Lower leg skin (tissue), 4 donors: Measurements from ENCODE around the gene KANK4. TPM values are rescaled to one million over a fixed set of nuclear protein-coding genes. Genes with fewer than 3 reads are reported as not detected.
A peak's percentile ranks its signal among the peaks of the same experiment; 100 is the strongest.

Experiments
- DNase-seq, 2 donors: peaks; one replicate each; pipeline ENCODE4 v3.0.0-alpha.2; 2019; ENCODE audit warnings: low spot score in 2 of 2
- H3K4me3 ChIP-seq: fragments of 200-600 bp; sonication (generic); 2 replicates; pipeline ENCODE4 v1.5.1; 2017; ENCODE audit warnings: mild to moderate bottlenecking, low read depth; ENCODE audit not compliant: poor library complexity, severe bottlenecking
- CTCF ChIP-seq, 3 donors: fragments of 450-650 bp; IDR thresholded peaks; one replicate each; pipeline ENCODE4 v1.5.1; 2016; ENCODE audit warnings: antibody characterized with exemption in 3 of 3, mild to moderate bottlenecking in 3 of 3, moderate library complexity in 2 of 3
- POLR2A ChIP-seq, 2 donors: fragments of 450-650 bp; IDR thresholded peaks; one replicate each; pipeline ENCODE4 v1.6.1; 2016 to 2017; ENCODE audit warnings: antibody characterized with exemption in 2 of 2, mild to moderate bottlenecking in 1 of 2, moderate library complexity in 1 of 2
- WGBS, 2 donors: methylation state at CpG; one replicate each; pipeline ENCODE4 v1.1.5; 2018; 5-methylcytosine and 5-hydroxymethylcytosine counted together
- intact Hi-C: fragments of 100-400 bp; cut with DNase I; formaldehyde crosslinking; loops from one replicate; pipeline ENCODE4 v1.15.0; 2023; ENCODE audit warnings: low total_unique reads
- total RNA-seq, 4 donors: library from RNA; depleted of rRNA; stranded (reverse); fragments of >200 nt; gene quantifications; one replicate each; pipeline ENCODE4 v1.1.0, GENCODE V29; 2016

KANK4 gene
- total RNA-seq, 4 donors from 2014 or later, result 0.21 to 1.5 (median 0.72) TPM

DNA sequence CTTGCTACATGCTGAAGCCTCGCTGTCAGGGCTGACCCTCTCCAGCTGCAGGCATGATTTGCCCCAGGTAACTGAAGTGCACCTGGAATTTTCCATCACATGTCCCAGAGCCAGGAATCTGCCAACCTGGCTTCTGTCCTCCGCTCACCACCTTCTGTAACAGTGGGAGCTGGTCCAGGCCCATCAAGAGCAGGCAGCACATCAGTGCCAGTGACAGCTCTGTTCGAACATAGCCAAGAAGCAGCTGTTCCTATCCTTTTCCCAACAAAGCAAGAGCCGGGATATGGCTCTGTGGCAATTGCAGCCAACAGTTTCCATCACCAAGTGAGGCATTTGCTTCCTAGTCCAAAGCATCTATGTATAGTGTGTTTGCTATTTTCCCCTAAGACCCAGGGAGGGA lies 42.2 kb upstream of the KANK4 start:
- 63 to 67% methylated on average over 4 of the region's 4 CpGs for WGBS, 2 donors
- TF ChIP-seq CTCF (IDR thresholded peaks at IDR 0.05) (no peak), POLR2A (IDR thresholded peaks at IDR 0.05) (no peak)
- no peak overlapping the region for H3K4me3 ChIP-seq
- intact Hi-C loops, result no loop called here
- peak in 1 of 2 donors; percentile 78 for DNase-seq

- peak; percentile 17 to 42 for DNase-seq
- intact Hi-C loops, result no loop called here
- H3K4me3 ChIP-seq, result no peak overlapping the region
- TF ChIP-seq CTCF (IDR thresholded peaks at IDR 0.05) (no peak), POLR2A (IDR thresholded peaks at IDR 0.05) (no peak)
- WGBS, 2 donors, result 47 to 51% methylated on average over 11 of the region's 11 CpGs
Measured at GRCh38 chr1:62358665-62359373, 39.6 kb upstream of the KANK4 start.

DNA sequence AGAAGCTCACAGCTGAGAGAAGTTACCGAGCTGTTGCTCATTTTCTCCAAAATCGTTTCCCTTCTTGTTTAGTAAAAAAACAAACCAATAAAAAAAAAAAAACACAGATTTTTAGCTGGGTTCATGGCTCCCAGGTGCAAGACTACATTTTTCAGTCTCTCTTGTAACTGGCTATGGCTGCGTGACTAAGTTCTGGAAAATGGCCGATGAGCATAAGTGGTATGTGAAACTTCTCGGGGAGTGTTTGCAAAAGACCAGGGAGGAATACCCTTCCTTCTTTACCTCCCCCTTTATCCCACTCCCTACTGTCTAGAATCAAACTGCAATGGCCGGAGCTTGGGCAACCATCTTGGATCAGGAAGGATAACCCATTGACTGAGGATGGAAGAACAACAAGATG lies 38.7 kb upstream of the KANK4 start:
- peak in 1 of 2 donors; percentile 25 for DNase-seq
- intact Hi-C loops, result no loop called here
- H3K4me3 ChIP-seq, result no peak overlapping the region
- 87 to 92% methylated on average over 6 of the region's 6 CpGs for WGBS, 2 donors
- TF ChIP-seq CTCF (IDR thresholded peaks at IDR 0.05), result no peak
- TF ChIP-seq POLR2A (IDR thresholded peaks at IDR 0.05), result no peak

- peak in 1 of 2 donors; percentile 29 for DNase-seq
- intact Hi-C loops, result no loop called here
- TF ChIP-seq CTCF (IDR thresholded peaks at IDR 0.05) (no peak), POLR2A (IDR thresholded peaks at IDR 0.05) (no peak)
- H3K4me3 ChIP-seq, result no peak overlapping the region
- 81 to 84% methylated on average over 1 of the region's 1 CpG for WGBS, 2 donors
Measured at GRCh38 chr1:62356257-62356835, 37.1 kb upstream of the KANK4 start.

GRCh38 chr1:62355095-62355494 lies 35.9 kb upstream of the KANK4 start:
- no peak overlapping the region for H3K4me3 ChIP-seq
- WGBS, 2 donors, result 92 to 95% methylated on average over 8 of the region's 8 CpGs
- TF ChIP-seq POLR2A (IDR thresholded peaks at IDR 0.05) (no peak), CTCF (IDR thresholded peaks at IDR 0.05) (no peak)
- intact Hi-C loops, result no loop called here
- peak in 1 of 2 donors; percentile 80 for DNase-seq
